ENCODE results near the gene KIAA1671. TPM values are rescaled to one million over a fixed set of nuclear protein-coding genes. Genes with fewer than 3 reads are reported as not detected.

The KIAA1671 gene
- total RNA-seq, 6 experiments from 2014 or later = 1.3 to 5.0 (median 1.6) TPM

DNA sequence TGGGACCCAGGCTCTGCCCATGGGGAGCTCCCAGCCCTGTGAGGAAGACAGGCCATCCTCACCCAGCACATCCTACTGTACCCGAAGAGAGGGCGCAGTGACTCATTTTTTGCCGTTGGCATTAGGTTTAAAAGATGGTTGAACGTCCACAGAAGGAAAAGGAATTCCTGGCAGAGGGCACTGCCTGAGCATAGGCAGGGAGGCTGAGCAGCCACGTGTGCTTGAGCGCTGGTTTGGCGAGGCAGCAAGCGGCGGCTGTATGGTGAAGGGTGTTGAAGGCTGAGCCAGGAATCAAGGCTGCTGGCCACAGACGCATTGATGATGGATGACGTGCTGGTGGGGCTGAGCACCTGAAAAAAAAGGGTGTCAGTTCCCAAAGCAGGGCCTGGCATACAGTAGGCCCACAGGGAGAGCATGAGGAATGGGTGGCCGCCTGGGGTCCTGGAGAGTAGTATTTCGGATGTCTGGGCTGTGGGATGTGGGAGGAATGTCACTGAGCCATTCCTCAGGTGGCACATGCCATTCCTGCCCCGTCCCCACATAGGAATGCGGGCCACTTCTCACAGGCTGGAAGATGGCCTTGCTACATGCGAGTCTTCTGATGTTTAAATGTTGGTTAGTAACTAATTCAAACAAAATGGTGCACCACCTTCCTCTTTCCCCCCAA is 112.5 kb downstream of the KIAA1671 start:
- Mint-ChIP-seq H3K4me1 (ENCODE audit: low read depth) (no peaks in the 10 kb centered on the region), H3K4me3 (no peak overlapping the region), H3K27ac (no peak overlapping the region), H3K27me3 (ENCODE audit: insufficient read depth) (no peaks in the 10 kb centered on the region; the same call in none of the 2 replicates), H3K9me3 (peaks cover 12% of the 10 kb centered on the region), H3K36me3 (ENCODE audit: low read depth) (no peaks in the 10 kb centered on the region; the same call in 1 of the 2 replicates)
- DNase-seq = no peak
- TF ChIP-seq, protein P1, sequence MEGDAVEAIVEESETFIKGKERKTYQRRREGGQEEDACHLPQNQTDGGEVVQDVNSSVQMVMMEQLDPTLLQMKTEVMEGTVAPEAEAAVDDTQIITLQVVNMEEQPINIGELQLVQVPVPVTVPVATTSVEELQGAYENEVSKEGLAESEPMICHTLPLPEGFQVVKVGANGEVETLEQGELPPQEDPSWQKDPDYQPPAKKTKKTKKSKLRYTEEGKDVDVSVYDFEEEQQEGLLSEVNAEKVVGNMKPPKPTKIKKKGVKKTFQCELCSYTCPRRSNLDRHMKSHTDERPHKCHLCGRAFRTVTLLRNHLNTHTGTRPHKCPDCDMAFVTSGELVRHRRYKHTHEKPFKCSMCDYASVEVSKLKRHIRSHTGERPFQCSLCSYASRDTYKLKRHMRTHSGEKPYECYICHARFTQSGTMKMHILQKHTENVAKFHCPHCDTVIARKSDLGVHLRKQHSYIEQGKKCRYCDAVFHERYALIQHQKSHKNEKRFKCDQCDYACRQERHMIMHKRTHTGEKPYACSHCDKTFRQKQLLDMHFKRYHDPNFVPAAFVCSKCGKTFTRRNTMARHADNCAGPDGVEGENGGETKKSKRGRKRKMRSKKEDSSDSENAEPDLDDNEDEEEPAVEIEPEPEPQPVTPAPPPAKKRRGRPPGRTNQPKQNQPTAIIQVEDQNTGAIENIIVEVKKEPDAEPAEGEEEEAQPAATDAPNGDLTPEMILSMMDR (IDR thresholded peaks at IDR 0.05) = no peak

DNA sequence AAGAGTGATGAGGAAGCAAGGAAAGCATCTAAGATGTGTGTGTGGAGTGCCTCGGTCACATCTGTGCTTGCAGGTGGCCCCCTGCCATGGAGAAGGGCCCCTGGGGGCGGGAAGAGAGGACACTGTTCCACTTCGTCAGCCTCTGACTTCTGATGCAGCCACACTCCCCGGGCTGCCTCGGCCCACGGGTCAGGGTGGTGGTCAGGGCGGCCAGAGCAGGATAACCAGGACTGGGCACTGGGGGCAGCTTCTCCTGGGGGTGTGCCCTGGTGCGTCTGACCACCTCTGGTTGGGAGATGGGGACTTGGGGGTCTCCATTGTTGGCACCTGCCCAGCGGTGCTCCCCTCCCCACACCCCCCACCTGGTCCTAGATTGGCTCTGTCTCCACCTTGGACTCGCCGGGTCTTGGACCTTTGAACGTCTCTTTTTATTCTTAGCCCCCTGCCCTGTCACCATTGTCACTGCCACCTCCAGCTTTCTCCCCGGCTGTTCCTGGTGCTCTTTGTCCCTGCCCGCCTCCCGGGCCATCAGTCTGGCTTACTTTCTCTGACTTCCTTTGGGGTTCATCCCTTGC is 114.4 kb downstream of the KIAA1671 start:
- no peak for DNase-seq
- Mint-ChIP-seq H3K4me3 (no peak overlapping the region), H3K27me3 (ENCODE audit: insufficient read depth) (no peaks in the 10 kb centered on the region; the same call in none of the 2 replicates), H3K9me3 (peaks cover 14% of the 10 kb centered on the region), H3K36me3 (ENCODE audit: low read depth) (no peaks in the 10 kb centered on the region; the same call in 1 of the 2 replicates), H3K27ac (no peak overlapping the region), H3K4me1 (ENCODE audit: low read depth) (no peaks in the 10 kb centered on the region)
- TF ChIP-seq, protein P1 (IDR thresholded peaks at IDR 0.05) = no peak

DNA sequence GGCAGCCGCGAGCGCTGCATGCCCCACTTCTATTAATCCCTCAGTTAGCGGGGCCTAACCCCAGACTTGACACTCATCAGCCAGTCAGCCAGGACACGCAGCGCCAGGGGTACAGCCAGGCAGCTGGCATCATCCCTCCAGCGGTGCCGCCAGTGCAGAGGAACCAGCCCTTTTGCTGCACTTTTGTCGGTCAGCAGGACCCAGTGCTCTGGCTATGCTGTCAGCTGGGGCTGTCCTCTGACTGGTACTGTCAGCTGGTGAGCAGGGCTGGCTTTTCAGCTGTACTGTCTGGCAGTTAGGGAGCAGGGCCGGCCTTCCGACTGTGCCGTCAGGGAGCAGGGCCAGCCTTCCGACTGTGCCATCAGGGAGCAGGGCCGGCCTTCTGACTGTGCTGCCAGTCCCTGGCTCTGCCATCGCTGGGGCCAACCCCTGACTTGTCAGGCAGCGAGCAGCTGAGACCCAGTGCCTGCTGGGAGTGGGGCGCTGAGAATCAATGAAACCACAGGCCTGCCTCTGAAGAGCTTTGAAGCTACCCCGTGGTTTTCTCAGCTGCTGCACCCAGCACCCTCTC is 115.4 kb downstream of the KIAA1671 start:
- Mint-ChIP-seq H3K27me3 (ENCODE audit: insufficient read depth) (no peaks in the 10 kb centered on the region; the same call in none of the 2 replicates), H3K4me3 (no peak overlapping the region), H3K27ac (no peak overlapping the region), H3K4me1 (ENCODE audit: low read depth) (no peaks in the 10 kb centered on the region), H3K36me3 (ENCODE audit: low read depth) (no peaks in the 10 kb centered on the region; the same call in 1 of the 2 replicates), H3K9me3 (peaks cover 13% of the 10 kb centered on the region)
- no peak for DNase-seq
- TF ChIP-seq, protein P1 (IDR thresholded peaks at IDR 0.05) = no peak

DNA sequence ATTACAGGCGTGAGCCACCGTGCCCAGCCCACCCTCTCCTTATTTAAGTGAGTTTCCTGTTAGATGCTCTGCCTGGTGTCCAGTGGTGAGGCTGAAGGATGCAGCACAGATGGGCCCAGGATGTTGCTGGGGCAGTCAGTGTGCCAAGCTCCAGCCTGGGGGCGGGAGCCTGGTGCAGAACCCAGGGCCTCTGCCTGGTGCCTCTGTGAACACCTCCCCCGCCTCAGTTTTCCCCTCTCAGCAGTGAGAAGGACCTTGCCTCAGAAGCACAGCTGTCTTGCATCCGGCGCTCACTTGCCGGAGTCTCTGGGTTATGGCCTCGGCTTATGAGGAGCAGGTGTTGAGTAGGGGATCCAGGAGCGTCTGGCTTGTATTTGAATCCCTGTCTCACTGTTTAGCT is 116.2 kb downstream of the KIAA1671 start:
- no peak overlapping the region for H3K27ac Mint-ChIP-seq
- no peaks in the 10 kb centered on the region; the same call in 1 of the 2 replicates for H3K36me3 Mint-ChIP-seq (ENCODE audit: low read depth)
- no peak overlapping the region for H3K4me3 Mint-ChIP-seq
- TF ChIP-seq, protein P1 (IDR thresholded peaks at IDR 0.05) = no peak
- peaks cover 15% of the 10 kb centered on the region for H3K9me3 Mint-ChIP-seq
- no peaks in the 10 kb centered on the region for H3K4me1 Mint-ChIP-seq (ENCODE audit: low read depth)
- no peak for DNase-seq
- no peaks in the 10 kb centered on the region; the same call in none of the 2 replicates for H3K27me3 Mint-ChIP-seq (ENCODE audit: insufficient read depth)

DNA sequence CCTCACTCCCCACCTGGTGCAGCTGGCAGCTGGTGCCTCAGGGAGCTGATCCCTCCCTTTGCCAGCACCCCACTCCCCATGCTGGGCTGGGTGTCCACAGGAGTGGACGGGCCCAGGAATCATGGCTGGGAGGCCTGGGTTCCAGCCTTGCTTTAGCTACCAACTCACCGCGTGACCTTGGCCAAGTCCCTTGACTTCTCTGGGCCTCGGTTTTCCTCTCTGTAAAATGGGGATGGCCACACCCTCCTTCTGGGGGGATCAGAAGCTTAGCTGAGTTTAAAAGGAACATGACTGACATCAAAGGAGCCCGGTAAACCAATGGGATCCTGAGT is 116.9 kb downstream of the KIAA1671 start:
- Mint-ChIP-seq H3K4me1 (ENCODE audit: low read depth) (no peaks in the 10 kb centered on the region), H3K27ac (no peak overlapping the region), H3K4me3 (no peak overlapping the region), H3K9me3 (peaks cover 15% of the 10 kb centered on the region), H3K36me3 (ENCODE audit: low read depth) (no peaks in the 10 kb centered on the region; the same call in 1 of the 2 replicates), H3K27me3 (ENCODE audit: insufficient read depth) (no peaks in the 10 kb centered on the region; the same call in none of the 2 replicates)
- no peak for DNase-seq
- TF ChIP-seq, protein P1 (IDR thresholded peaks at IDR 0.05) = no peak

Measured in HFFc6 (cell line).